GM12874 (cell line): ENCODE data around the gene PLPPR2.

Experiments
- TF ChIP-seq, protein P1 (sequence below): IDR thresholded peaks from 2 replicates; pipeline ENCODE4 v1.5.1; 2011; ENCODE audit warnings: low read depth, mild to moderate bottlenecking, control low read depth, low read length, moderate library complexity; ENCODE audit not compliant: insufficient read depth

Gene PLPPR2, protein sequence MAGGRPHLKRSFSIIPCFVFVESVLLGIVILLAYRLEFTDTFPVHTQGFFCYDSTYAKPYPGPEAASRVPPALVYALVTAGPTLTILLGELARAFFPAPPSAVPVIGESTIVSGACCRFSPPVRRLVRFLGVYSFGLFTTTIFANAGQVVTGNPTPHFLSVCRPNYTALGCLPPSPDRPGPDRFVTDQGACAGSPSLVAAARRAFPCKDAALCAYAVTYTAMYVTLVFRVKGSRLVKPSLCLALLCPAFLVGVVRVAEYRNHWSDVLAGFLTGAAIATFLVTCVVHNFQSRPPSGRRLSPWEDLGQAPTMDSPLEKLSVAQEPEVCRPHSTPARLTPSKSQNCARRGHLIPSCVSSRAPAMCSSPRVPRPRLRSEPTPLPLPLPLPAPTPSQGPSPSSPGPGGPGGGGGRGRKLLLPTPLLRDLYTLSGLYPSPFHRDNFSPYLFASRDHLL

DNA sequence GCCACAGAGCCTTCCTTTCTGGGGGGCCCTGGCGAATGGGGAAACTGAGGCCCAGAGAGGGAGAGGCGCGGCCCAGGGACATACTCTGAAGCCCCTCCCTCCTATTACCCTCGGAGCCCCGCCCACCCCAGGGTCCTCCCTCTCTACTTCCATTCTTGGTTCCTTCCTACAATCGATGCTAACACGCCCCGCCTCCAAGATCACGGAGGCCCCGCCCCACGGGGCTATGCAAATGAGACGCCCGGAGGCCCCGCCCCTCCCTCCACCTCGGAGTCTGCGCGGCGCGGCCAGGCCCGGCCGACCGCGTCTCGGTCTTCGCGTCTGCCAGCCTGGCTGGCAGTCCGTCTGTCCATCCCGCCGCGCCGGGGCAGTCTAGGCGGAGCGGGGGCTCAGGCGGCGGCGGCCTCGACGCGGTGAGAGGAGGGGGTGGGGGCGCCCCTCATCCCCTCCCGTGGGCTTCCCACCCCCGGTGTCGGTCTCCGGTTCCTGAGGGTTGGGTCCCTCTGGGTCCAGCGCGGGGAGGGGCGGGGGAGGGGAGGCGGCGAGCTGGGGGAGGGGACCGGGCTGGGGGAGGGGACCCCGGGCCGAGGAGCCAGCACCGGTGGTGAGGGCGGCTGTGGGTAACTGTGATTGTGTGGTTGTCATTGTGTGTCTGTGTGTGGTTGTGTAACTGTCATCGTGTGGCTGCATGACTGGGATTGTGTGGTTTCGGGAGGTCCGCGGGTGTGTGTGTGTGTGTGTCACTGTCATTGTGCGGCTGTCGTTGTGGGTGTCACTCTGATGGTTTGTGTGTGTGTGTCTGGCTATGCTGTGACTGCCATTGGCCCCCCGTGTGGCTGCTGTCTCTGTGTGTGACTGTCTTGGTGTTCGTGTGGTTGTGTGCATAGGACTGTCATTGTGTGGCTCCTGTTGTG, at the start of gene PLPPR2:
PLPPR2 (plus strand) TSS at position 273 of the 914 bp plus-strand sequence. CDS start 2,242 bp downstream, outside the sequence.
- TF ChIP-seq, protein P1, sequence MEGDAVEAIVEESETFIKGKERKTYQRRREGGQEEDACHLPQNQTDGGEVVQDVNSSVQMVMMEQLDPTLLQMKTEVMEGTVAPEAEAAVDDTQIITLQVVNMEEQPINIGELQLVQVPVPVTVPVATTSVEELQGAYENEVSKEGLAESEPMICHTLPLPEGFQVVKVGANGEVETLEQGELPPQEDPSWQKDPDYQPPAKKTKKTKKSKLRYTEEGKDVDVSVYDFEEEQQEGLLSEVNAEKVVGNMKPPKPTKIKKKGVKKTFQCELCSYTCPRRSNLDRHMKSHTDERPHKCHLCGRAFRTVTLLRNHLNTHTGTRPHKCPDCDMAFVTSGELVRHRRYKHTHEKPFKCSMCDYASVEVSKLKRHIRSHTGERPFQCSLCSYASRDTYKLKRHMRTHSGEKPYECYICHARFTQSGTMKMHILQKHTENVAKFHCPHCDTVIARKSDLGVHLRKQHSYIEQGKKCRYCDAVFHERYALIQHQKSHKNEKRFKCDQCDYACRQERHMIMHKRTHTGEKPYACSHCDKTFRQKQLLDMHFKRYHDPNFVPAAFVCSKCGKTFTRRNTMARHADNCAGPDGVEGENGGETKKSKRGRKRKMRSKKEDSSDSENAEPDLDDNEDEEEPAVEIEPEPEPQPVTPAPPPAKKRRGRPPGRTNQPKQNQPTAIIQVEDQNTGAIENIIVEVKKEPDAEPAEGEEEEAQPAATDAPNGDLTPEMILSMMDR = no peak

DNA sequence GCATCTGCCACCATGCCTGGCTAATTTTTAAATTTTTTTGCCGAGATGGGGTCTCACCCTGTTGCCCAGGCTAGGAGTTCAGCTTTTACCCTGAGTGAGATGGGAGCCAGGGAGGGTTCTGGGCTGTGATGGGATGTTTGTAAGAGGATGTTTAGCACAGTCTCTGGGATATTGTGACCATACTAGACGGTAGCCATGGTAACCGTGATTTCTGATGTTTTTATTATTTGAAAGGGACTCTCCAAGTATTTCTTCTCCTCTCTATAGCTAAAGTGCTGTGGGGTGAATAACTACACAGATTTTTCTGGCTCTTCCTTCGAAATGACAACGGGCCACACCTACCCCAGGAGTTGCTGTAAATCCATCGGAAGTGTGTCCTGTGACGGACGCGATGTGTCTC, 48.9 kb upstream of the PLPPR2 start:
- TF ChIP-seq, protein P1 = no peak

DNA sequence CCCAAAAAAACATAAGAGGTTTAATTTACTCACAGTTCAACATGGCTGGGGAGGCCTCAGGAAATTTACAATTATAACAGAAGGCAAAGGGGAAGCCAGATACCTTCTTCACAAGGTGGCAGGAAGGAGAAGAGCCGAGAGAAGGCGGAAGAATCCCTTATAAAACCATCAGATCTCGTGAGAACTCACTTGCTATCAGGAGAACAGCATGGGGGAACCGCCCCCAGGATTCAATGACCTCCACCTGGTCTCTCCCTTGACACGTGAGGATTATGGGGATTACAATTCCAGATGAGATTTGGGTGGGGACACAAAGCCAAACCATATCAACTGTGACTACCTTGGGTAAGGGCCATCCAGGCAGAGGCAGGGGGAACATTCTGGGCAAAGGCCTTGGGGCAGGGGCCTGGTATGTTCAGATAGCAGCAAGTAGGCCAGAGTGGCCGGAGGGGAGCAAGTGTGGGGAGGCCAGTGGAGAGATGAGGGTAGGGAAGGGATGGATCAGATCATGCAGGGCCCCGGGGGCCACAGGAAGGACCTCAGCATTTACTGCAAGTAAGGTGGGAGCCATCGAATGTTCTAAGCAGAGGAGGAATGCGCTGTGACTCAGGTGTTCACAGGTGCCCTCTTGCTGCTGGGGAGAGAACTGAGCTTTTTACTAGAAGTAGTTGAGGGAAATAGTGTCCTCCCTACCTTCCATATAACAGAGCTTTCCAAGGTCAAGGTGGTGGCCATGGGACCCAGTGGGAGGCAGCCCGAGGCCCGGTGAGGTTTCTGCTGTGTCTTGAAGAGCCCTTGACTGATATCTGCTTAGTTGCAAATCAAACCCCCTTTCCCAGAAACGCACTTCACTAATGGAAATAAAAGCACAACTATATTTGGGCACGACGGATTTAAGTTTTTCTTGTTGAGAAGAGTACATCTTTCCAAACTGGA, 33.8 kb upstream of the PLPPR2 start:
- TF ChIP-seq, protein P1 = 0 out of 2 replicates have a peak, but pooled peaks have one; percentile 26

DNA sequence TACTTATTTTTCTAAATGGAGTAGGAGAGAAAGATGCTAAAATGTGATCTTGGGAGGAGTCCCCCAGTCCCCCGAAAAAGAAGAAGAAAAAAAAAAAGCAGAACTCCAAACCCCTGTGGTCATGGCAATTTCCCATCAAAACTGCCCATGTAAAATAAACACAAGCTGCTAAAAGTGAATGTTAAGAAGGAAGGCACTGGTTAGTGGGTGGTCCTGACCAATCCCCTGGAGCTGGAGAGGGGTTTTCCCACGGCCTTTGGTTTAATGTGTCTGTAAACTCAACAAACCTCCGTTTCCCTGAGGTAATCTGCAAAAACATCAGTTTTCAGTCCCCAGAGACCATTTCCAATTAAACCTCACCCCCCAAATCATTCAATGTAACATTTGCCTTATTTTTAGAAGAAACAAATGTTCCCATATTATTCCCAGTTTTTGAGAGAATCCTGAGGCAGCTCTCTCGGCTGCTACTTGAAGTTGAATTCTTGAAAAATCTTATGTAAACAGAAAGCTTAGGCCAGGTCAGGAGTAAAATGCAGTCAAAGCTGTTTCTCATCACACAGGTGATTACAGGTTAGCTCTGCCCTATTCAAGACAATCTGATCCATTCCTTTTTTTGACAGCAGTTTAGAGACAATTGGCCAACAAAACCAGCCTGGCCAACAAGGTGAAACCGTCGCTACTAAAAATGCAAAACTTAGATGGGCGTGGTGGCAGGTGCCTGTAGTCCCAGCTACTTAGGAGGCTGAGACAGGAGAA, 32.8 kb upstream of the PLPPR2 start:
- TF ChIP-seq, protein P1 = no peak

DNA sequence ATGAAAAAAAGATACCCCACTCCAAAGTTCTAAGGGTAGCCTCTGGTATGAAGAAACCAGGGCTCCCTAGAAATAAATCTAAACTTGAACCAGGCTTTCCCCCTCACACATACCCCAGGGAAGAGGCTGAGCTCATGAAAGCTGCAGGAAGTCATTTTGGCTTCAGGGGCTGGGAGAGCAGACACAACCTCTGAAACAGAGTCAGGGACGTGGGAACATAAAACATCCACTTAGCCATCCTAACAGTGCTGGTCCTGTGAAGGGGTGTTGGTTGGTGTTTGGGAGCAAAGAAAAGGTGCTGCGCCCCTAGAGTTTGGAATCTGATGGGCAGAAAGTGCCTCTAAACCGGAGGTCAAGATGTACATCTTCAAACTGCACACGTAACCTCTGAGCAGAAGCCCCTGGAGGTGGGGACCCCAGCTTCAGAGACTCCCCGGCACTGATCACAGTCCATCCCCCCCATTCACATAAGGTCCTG, 31.6 kb upstream of the PLPPR2 start:
- TF ChIP-seq, protein P1 = no peak

DNA sequence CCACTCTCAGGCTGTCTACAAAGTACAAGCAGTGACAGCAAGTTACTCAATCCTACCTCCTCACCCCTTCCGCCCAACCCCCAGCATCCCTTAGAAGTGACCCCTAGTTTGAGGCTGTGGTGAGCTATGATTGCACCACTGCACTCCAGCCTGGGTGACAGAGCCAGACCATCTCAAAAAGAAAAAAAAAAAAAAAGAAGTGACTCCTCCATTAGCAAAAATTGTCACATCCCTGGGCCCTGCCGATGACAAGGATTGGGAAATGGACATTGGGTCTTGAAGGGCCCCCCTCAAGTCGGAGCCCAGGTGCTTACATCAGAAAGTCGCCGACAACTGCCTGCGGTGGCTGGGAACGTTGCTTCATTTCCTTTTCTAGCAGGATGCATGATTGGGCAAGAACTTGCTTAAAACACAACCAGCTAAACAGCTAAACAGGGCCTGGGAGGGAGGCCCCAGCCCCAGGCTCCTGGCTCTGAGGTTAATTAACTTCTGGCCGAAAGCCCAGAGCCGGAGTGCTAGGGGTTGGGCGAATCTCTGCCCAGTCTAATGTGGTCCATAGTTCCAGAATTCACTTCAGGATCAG, 31.1 kb upstream of the PLPPR2 start:
- TF ChIP-seq, protein P1 = no peak
